ENCODE results near the gene APC.
"Not testable (repeated sequence)": the region's sequence is repeated elsewhere in the genome, so short reads cannot be mapped to it uniquely, and the experiment has no call there.

Gene APC

GRCh38 chr5:112885001-112885400 is 147.3 kb downstream of the APC start:
- no peak overlapping the region for H3K4me3 ChIP-seq (ENCODE audit: low read length)
- H3K9ac ChIP-seq (ENCODE audit: low read length) = no peak overlapping the region
- no peaks in the 10 kb centered on the region for H3K4me1 ChIP-seq (ENCODE audit: control insufficient read depth, low read depth, low read length)
- H3K27me3 ChIP-seq (ENCODE audit: control insufficient read depth, insufficient read depth, low read length) = no peaks in the 10 kb centered on the region
- H3K9me3 ChIP-seq (ENCODE audit: control insufficient read depth, low read depth, low read length) = no peaks in the 10 kb centered on the region
- H3K36me3 ChIP-seq (ENCODE audit: control insufficient read depth, low read depth, low read length) = peaks cover 39% of the 10 kb centered on the region
- no peak overlapping the region for H3K27ac ChIP-seq (ENCODE audit: low read length)

DNA sequence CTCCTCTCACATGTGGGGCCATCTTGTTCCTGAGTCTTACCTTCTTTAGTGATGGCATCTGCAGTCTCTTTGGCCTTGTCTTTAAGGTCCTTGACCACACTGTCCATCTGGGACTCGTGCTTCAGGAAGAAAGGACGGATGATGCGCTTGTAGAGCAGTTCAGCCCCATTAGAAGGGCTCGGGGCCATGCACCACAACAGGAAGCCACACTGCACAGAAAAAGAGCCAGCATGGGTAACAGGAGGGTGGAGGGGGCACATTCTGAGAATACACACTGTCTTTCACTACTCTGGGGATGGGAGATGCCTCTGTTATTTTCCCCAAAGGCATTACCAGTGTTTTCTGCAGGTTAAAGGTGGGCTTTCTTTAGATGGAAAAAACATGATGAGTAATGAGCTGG is 149.3 kb downstream of the APC start:
- peaks cover 30% of the 10 kb centered on the region for H3K36me3 ChIP-seq (ENCODE audit: control insufficient read depth, low read depth, low read length)
- H3K4me1 ChIP-seq (ENCODE audit: control insufficient read depth, low read depth, low read length) = no peaks in the 10 kb centered on the region
- no peak overlapping the region for H3K27ac ChIP-seq (ENCODE audit: low read length)
- no peak overlapping the region for H3K9ac ChIP-seq (ENCODE audit: low read length)
- no peaks in the 10 kb centered on the region for H3K9me3 ChIP-seq (ENCODE audit: control insufficient read depth, low read depth, low read length)
- no peak overlapping the region for H3K4me3 ChIP-seq (ENCODE audit: low read length)
- H3K27me3 ChIP-seq (ENCODE audit: control insufficient read depth, insufficient read depth, low read length) = no peaks in the 10 kb centered on the region

DNA sequence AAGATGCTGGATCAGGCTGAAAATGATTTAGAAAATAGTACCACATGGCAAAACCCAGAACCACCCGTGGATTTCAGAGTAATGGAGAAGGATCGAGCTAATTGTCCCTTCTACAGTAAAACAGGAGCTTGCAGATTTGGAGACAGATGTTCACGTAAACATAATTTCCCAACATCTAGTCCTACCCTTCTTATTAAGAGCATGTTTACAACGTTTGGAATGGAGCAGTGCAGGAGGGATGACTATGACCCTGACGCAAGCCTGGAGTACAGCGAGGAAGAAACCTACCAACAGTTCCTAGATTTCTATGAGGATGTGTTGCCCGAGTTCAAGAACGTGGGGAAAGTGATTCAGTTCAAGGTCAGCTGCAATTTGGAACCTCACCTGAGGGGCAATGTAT is 154.4 kb downstream of the APC start:
- not testable (repeated sequence) for H3K4me1 ChIP-seq (ENCODE audit: control insufficient read depth, low read depth, low read length); H3K4me3 ChIP-seq (ENCODE audit: low read length); H3K9me3 ChIP-seq (ENCODE audit: control insufficient read depth, low read depth, low read length); H3K9ac ChIP-seq (ENCODE audit: low read length); H3K27ac ChIP-seq (ENCODE audit: low read length); H3K36me3 ChIP-seq (ENCODE audit: control insufficient read depth, low read depth, low read length); H3K27me3 ChIP-seq (ENCODE audit: control insufficient read depth, insufficient read depth, low read length)

DNA sequence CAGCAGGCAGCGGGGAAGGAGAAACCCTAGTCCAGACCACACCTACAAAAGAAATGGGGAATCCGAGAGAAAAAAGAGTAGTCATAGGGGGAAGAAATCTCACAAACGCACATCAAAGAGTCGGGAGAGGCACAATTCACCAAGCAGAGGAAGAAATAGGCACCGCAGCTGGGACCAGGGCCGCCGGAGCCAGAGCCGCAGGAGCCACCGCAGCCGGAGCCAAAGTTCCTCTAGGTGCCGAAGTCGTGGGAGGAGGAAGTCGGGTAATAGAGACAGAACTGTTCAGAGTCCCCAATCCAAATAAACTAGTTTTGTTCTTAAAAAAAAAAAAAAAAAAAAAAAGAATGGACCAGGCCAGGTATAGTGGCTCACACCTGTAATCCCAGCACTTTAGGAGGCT is 155.1 kb downstream of the APC start:
- H3K9me3 ChIP-seq (ENCODE audit: control insufficient read depth, low read depth, low read length) = no peaks in the 10 kb centered on the region
- H3K36me3 ChIP-seq (ENCODE audit: control insufficient read depth, low read depth, low read length) = no peaks in the 10 kb centered on the region
- H3K9ac ChIP-seq (ENCODE audit: low read length) = no peak overlapping the region
- no peaks in the 10 kb centered on the region for H3K27me3 ChIP-seq (ENCODE audit: control insufficient read depth, insufficient read depth, low read length)
- H3K4me1 ChIP-seq (ENCODE audit: control insufficient read depth, low read depth, low read length) = no peaks in the 10 kb centered on the region
- no peak overlapping the region for H3K4me3 ChIP-seq (ENCODE audit: low read length)
- H3K27ac ChIP-seq (ENCODE audit: low read length) = no peak overlapping the region

DNA sequence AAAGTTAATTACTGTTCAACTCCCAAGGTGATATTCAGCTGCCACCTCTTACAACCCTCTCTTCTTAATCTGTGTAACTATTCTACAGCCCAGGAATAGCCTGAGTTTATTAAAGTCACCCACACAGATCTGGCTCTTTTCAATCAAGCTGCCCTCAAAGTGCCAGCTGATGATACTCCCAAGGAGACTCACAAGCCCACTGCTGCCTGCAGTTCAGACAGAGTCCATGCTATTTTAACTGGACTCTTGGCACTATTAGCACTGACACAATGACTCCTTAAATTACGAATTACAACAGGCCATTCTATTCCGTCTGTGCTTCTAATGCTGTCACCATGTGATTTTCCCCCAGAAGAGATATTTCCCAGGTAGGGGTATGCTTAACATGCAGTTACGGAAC is 158.0 kb downstream of the APC start:
- Histone ChIP-seq H3K36me3 (ENCODE audit: control insufficient read depth, low read depth, low read length) (no peaks in the 10 kb centered on the region), H3K27me3 (ENCODE audit: control insufficient read depth, insufficient read depth, low read length) (no peaks in the 10 kb centered on the region), H3K4me3 (ENCODE audit: low read length) (no peak overlapping the region), H3K4me1 (ENCODE audit: control insufficient read depth, low read depth, low read length) (no peaks in the 10 kb centered on the region), H3K27ac (ENCODE audit: low read length) (no peak overlapping the region), H3K9ac (ENCODE audit: low read length) (no peak overlapping the region), H3K9me3 (ENCODE audit: control insufficient read depth, low read depth, low read length) (no peaks in the 10 kb centered on the region)
